ENCODE results near the gene GRID2IP. TPM values are rescaled to one million over a fixed set of nuclear protein-coding genes. Genes with fewer than 3 reads are reported as not detected.
"Not testable (repeated sequence)": the region's sequence is repeated elsewhere in the genome, so short reads cannot be mapped to it uniquely, and the experiment has no call there.

The GRID2IP gene
- total RNA-seq, 2 experiments from 2014 or later = 0.18 to 0.23 TPM

GRCh38 chr7:6577369-6578113 is 26.3 kb upstream of the GRID2IP start, which contains the start of gene ZDHHC4:
Gene ZDHHC4, plus strand, starts transcription at chr7:6577454. Its CDS starts 3,108 bp downstream, at chr7:6580562.
- Mint-ChIP-seq H3K4me3 (peak within 1 kb of the TSS; percentile 84), H3K9me3 (no peaks in the 10 kb centered on the region), H3K27me3 (no peaks in the 10 kb centered on the region), H3K4me1 (ENCODE audit: low read depth) (peaks cover 28% of the 10 kb centered on the region), H3K27ac (peak within 1 kb of the TSS; percentile 89), H3K36me3 (ENCODE audit: low read depth) (peaks cover 17% of the 10 kb centered on the region)
- intact Hi-C loops (cut with micrococcal nuclease) = no loop called here
- ChIA-PET CTCF (interaction anchor here (0.7 to 5.9 kb wide), 4 partner anchors 12 to 23 kb away, joined by 3 to 44 read pairs (median 4); partner anchors contain the start of gene INTS15), POLR2A (interaction anchor here (1.2 to 4.0 kb wide), 4 partner anchors 12 to 35 kb away, joined by 4 to 18 read pairs (median 4); partner anchors contain the start of gene INTS15)
- TF ChIP-seq CTCF (IDR thresholded peaks at IDR 0.05) = no peak
- DNase-seq = peak; percentile 93
- peak; percentile 95 for ATAC-seq

- peak overlapping the region; percentile 83 for H3K27ac Mint-ChIP-seq
These were observed 25.7 kb upstream of the GRID2IP start for GRCh38 chr7:6576867-6577368.

GRCh38 chr7:6576024-6576866 is 25.0 kb upstream of the GRID2IP start:
- Mint-ChIP-seq H3K9me3 (no peaks in the 10 kb centered on the region), H3K27ac (peak overlapping the region; percentile 83), H3K4me3 (peak overlapping the region; percentile 84), H3K27me3 (no peaks in the 10 kb centered on the region), H3K4me1 (ENCODE audit: low read depth) (peaks cover 23% of the 10 kb centered on the region), H3K36me3 (ENCODE audit: low read depth) (peaks cover 9% of the 10 kb centered on the region)
- ChIA-PET CTCF (interaction anchor here (1.1 to 5.9 kb wide), 6 partner anchors 13 to 61 kb away, joined by 3 to 44 read pairs (median 4); partner anchors contain the start of gene INTS15), POLR2A (interaction anchor here (1.1 to 4.0 kb wide), 4 partner anchors 9 to 62 kb away, joined by 3 to 18 read pairs (median 3); partner anchors contain the start of gene INTS15)
- intact Hi-C loops (cut with micrococcal nuclease) = no loop called here
- ATAC-seq = no peak
- TF ChIP-seq CTCF (IDR thresholded peaks at IDR 0.05) = peak; percentile 28
- DNase-seq = peak; percentile 40

More at GRCh38 chr7:6576867-6577368, 25.7 kb upstream of the GRID2IP start:
- H3K36me3 Mint-ChIP-seq (ENCODE audit: low read depth) = peaks cover 15% of the 10 kb centered on the region
- H3K4me3 Mint-ChIP-seq = peak overlapping the region; percentile 84
- H3K27me3 Mint-ChIP-seq; intact Hi-C loops (cut with micrococcal nuclease); ATAC-seq; H3K9me3 Mint-ChIP-seq: not testable (repeated sequence)
- ChIA-PET POLR2A (interaction anchor here (1.1 to 4.0 kb wide), 5 partner anchors 12 to 63 kb away, joined by 3 to 18 read pairs (median 4); partner anchors contain the start of gene INTS15), CTCF (interaction anchor here (1.1 to 5.9 kb wide), 3 partner anchors 12 to 24 kb away, joined by 3 to 44 read pairs (median 3); partner anchors contain the start of gene INTS15)
- peaks cover 28% of the 10 kb centered on the region for H3K4me1 Mint-ChIP-seq (ENCODE audit: low read depth)
- peak; percentile 31 for DNase-seq

GRCh38 chr7:6575281-6576023 is 24.2 kb upstream of the GRID2IP start:
- ATAC-seq (no peak), DNase-seq (no peak)
- no peak for TF ChIP-seq CTCF (IDR thresholded peaks at IDR 0.05)
- H3K27me3 Mint-ChIP-seq = no peaks in the 10 kb centered on the region
- ChIA-PET CTCF (interaction anchor here (0.6 to 5.9 kb wide), 7 partner anchors 14 to 60 kb away, joined by 3 to 44 read pairs (median 4); partner anchors contain the start of gene INTS15), POLR2A (interaction anchor here (1.1 to 4.0 kb wide), 3 partner anchors 10 to 29 kb away, joined by 3 to 18 read pairs (median 3); partner anchors contain the start of gene INTS15)
- H3K27ac Mint-ChIP-seq = no peak overlapping the region
- H3K4me1 Mint-ChIP-seq (ENCODE audit: low read depth) = peaks cover 20% of the 10 kb centered on the region
- H3K36me3 Mint-ChIP-seq (ENCODE audit: low read depth) = peaks cover 5% of the 10 kb centered on the region
- H3K9me3 Mint-ChIP-seq = no peaks in the 10 kb centered on the region
- peak overlapping the region; percentile 84 for H3K4me3 Mint-ChIP-seq
- intact Hi-C loops (cut with micrococcal nuclease) = no loop called here
